ENCODE measurements around the gene DENND1A.

DENND1A gene

DNA sequence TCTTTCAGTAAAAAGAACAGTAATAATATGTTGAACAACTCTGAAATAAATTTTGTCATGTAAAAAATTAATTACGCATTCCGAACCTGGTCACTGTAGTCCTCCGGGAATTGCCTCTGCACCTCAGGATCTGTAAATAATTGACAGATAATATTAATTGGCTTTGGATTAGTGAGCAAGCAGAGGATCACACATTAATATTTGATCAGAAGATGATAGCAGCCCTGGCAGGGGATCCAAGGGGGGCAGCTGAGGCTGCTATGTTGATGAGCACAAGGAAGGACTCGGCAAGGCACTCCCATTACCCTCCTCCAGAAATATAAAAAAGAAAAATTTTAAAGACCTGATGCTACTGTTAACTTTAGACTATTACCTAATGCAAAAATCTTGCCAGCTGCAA is 137.4 kb downstream of the DENND1A start:
- TF ChIP-seq, protein P1, sequence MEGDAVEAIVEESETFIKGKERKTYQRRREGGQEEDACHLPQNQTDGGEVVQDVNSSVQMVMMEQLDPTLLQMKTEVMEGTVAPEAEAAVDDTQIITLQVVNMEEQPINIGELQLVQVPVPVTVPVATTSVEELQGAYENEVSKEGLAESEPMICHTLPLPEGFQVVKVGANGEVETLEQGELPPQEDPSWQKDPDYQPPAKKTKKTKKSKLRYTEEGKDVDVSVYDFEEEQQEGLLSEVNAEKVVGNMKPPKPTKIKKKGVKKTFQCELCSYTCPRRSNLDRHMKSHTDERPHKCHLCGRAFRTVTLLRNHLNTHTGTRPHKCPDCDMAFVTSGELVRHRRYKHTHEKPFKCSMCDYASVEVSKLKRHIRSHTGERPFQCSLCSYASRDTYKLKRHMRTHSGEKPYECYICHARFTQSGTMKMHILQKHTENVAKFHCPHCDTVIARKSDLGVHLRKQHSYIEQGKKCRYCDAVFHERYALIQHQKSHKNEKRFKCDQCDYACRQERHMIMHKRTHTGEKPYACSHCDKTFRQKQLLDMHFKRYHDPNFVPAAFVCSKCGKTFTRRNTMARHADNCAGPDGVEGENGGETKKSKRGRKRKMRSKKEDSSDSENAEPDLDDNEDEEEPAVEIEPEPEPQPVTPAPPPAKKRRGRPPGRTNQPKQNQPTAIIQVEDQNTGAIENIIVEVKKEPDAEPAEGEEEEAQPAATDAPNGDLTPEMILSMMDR (IDR thresholded peaks at IDR 0.05; ENCODE audit: low read depth, low read length), result no peak
- no peak overlapping the region for H3K4me3 ChIP-seq (ENCODE audit: low read depth, low read length)

DNA sequence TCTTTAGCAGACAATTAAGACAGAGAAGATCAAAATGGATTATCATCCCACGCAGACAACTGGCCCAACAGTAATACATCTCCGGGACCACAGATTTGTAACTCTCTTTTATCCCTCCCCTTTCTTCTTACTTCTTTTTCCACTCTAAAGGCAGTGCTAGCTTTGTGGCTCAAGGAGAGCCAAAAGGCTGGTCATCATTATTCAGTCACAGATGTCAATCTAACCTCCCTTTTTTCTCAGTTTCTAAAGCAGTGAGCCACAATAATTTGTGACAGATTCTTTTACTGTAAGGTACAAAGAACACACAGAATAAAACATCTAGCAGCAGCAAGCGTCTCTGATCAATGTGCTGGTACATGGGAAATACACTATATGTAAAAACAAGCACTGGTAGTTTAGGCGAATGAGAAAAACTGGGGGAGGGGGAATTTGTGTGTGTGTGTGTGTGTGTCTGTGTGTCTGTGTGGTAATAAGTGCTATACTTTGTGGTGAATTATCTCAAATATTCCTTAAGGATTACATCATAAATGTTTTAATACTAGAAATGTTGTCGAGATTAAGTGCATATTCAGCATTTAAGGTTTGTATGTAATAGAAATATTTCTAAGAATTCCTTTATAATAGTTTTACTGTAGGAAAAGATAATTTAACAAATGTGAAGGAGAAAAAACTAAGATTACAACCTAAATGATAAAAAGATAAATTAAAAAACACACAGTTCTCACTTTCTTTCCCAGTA is 140.2 kb downstream of the DENND1A start:
- no peak overlapping the region for H3K4me3 ChIP-seq (ENCODE audit: low read depth, low read length)
- TF ChIP-seq, protein P1 (IDR thresholded peaks at IDR 0.05; ENCODE audit: low read depth, low read length), result no peak

DNA sequence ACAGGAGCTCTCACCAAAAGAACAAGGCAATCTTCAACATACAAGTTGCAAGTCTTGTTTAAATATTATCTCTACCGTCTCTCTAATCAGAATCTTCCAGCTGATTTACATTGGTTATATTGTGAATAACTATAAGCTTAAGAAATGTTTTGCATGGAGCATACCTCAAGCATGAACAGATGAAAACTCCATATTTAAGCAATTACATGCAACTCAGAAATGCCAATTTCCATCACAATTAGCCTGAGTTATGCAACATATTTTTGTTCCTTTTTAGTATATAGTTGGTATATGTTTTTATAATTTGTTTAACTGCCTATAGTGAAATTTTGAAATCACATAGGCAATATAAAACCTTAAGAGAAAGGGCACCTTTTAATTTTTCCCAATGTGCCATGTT is 142.5 kb downstream of the DENND1A start:
- no peak overlapping the region for H3K4me3 ChIP-seq (ENCODE audit: low read depth, low read length)
- TF ChIP-seq, protein P1 (IDR thresholded peaks at IDR 0.05; ENCODE audit: low read depth, low read length), result no peak

DNA sequence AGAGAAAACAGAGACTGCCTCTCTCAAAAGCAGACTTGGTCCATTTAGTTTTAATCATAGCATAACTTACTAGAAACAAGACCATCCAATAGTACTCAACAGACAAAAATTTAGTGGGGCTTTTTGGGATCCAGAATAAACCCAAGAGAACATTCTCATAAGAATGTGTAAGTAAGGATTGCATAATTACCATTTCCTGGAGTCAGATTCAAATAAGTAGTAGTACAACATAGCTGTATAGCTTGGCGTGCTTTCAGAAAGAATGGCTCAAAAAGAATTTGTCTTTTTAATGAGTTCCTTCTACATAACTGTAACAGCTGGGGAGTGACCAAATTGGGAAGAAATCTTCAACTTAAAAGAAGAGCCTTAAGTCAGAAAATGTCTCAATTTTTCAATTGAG is 145.4 kb downstream of the DENND1A start:
- TF ChIP-seq, protein P1 (IDR thresholded peaks at IDR 0.05; ENCODE audit: low read depth, low read length), result no peak
- H3K4me3 ChIP-seq (ENCODE audit: low read depth, low read length), result no peak overlapping the region

DNA sequence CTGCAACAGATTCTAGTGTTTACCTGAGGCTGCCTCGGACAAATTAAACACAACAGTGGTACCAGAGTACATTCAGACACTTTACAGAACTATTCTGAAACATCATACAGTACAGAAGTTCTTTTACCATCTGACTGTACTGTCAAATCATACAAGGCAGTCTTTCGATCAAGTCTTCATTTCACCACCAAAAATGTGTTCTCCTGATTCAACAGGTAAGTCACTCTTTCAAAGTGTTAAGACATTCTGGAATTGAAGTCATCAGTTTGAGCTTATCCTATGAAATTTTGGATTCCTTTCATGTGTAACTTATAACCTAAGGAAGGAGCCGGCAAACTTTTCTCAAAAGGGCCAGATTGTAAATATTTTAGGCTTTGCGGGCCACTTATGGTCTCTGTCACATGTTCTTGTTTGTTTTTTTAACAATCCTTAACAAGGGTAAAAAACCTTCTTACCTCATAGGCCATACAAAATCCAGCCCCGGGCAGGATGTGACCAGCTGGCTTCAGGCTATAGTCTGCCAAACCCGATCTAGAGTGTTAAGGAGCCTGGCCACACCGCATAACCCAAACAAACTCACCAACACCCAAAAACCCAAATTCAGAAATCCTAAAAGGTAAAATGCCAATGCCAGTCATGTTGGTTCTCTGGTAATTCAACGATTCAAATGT is 151.6 kb downstream of the DENND1A start:
- H3K4me3 ChIP-seq (ENCODE audit: low read depth, low read length), result no peak overlapping the region
- TF ChIP-seq, protein P1 (IDR thresholded peaks at IDR 0.05; ENCODE audit: low read depth, low read length), result no peak

DNA sequence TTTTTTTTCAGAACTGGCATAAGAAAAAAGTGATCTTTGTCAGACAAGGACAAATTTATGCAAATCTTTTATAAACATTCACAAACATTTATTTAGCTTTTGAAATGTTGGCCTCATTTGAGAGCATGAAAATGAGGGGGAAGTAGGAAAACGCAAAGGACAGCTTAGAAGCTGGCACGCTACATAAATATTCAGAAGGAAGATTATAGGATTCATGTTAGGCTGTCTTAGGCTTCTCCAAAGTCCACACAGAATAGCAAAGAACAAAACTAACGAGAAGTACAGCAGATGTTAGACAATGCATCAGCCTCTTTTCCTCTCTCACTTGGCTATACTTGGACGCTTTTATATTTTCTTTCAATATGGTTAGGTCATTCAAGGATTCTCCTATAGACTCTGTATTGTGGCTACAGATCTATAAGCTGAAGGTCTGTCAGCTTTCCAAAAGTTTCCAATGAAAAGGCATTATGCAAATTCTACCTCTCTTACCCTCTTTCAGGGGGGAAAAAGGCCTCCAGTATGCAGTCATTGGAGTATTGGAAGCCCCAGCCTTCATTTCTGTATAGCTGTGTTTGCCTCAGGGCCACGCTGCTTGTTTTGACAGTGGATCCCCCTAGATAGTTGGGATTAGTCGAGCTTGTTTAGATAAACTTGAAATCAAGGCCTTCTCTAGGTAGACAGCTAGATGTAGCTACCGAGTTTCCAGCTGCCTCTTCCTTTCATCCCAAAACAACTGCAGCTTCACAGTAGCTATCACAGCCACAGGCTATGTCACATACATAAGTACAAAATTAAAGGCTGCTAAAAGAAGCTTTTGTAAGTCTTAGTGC is 153.0 kb downstream of the DENND1A start:
- TF ChIP-seq, protein P1 (IDR thresholded peaks at IDR 0.05; ENCODE audit: low read depth, low read length), result no peak
- H3K4me3 ChIP-seq (ENCODE audit: low read depth, low read length), result no peak overlapping the region
